ENCODE measurements around the gene XRN2.

XRN2 gene

GRCh38 chr20:21430020-21430419, 126.9 kb downstream of the XRN2 start:
- DNase-seq (ENCODE audit: low spot score): no peak

GRCh38 chr20:21432911-21433310, 129.8 kb downstream of the XRN2 start:
- no peak for DNase-seq (ENCODE audit: low spot score)

- no peak for DNase-seq (ENCODE audit: low spot score)
Observed at GRCh38 chr20:21433329-21433890, 130.3 kb downstream of the XRN2 start.

GRCh38 chr20:21435576-21435975, 132.4 kb downstream of the XRN2 start:
- DNase-seq (ENCODE audit: low spot score): no peak

- DNase-seq (ENCODE audit: low spot score): no peak
Observed at GRCh38 chr20:21436205-21436604, 133.1 kb downstream of the XRN2 start.

- DNase-seq (ENCODE audit: low spot score): no peak
Observed at GRCh38 chr20:21437248-21437647, 134.1 kb downstream of the XRN2 start.

- DNase-seq (ENCODE audit: low spot score): no peak
Observed at GRCh38 chr20:21437816-21438215, 134.7 kb downstream of the XRN2 start.

Measured in CD4-positive, alpha-beta T cell treated with Interleukin-6 at 100 ng/mL for 8 hours (primary cell).